Measurements from ENCODE around the gene ALLC.
"Not testable (repeated sequence)": the region's sequence is repeated elsewhere in the genome, so short reads cannot be mapped to it uniquely, and the experiment has no call there.

Gene ALLC

DNA sequence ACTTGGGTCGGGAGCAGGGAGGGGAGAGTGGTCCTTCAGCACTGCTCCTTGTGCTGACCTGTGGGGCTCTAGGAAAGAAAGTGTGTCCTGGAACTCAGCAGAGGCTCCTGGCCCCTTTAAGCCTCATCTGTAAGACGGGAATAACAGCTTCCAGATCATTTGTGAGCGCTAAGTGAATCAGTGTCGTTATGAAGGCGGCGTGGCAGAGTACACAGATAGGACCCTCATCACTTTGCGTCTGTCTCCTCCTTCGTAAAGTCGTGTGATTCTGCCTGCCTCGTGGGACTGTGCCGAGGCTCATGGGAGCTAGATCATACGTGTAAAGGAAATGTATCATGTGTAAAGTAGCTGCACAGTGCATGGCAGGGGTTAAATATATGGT is 44.5 kb upstream of the ALLC start:
- TF ChIP-seq, protein P1, sequence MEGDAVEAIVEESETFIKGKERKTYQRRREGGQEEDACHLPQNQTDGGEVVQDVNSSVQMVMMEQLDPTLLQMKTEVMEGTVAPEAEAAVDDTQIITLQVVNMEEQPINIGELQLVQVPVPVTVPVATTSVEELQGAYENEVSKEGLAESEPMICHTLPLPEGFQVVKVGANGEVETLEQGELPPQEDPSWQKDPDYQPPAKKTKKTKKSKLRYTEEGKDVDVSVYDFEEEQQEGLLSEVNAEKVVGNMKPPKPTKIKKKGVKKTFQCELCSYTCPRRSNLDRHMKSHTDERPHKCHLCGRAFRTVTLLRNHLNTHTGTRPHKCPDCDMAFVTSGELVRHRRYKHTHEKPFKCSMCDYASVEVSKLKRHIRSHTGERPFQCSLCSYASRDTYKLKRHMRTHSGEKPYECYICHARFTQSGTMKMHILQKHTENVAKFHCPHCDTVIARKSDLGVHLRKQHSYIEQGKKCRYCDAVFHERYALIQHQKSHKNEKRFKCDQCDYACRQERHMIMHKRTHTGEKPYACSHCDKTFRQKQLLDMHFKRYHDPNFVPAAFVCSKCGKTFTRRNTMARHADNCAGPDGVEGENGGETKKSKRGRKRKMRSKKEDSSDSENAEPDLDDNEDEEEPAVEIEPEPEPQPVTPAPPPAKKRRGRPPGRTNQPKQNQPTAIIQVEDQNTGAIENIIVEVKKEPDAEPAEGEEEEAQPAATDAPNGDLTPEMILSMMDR (conservative IDR thresholded peaks at IDR 0.05) = no peak
- TF ChIP-seq ZFX (IDR thresholded peaks at IDR 0.05) = no peak
- no peak overlapping the region for H3K27ac ChIP-seq

DNA sequence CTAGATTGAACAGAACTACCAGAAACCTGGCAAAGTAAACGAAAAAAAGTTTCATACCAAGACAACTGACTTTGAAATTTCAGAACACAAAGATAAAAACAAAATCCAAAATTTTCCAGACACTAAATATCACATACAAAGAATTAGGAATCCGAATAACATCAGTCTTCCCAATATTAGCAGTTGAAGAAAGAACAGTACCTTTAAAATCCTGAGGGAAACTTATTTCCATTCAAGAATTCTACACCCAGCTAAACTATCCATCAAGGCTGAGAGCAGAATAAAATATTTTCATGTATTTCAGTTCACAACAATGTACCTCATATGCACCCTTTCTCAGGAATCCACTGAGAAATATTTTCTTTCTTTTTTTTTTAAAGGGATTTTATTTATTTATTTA is 43.3 kb upstream of the ALLC start:
- H3K27ac ChIP-seq = not testable (repeated sequence)

DNA sequence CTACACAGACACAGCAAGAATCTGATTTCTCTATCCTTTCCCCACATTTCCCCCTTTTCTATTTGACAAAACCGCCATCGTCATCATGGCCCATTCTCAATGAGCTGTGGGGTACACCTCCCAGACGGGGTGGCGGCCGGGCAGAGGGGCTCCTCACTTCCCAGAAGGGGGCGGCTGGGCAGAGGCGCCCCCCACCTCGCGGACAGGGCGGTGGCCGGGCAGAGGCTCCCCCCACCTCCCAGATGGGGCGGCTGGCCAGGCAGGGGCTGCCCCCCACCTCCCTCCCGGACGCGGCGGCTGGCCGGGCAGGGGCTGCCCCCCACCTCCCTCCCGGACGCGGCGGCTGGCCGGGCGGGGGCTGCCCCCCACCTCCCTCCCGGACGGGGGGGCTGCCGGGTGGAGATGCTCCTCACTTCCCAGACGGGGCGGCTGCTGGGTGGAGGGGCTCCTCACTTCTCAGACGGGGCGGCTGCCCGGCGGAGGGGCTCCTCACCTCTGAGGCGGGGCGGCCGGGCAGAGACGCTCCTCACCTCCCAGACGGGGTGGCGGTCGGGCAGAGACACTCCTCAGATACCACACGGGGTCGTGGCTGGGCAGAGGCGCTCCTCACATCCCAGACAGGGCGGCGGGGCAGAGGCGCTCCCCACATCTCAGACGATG is 42.3 kb upstream of the ALLC start:
- not testable (repeated sequence) for H3K27ac ChIP-seq

DNA sequence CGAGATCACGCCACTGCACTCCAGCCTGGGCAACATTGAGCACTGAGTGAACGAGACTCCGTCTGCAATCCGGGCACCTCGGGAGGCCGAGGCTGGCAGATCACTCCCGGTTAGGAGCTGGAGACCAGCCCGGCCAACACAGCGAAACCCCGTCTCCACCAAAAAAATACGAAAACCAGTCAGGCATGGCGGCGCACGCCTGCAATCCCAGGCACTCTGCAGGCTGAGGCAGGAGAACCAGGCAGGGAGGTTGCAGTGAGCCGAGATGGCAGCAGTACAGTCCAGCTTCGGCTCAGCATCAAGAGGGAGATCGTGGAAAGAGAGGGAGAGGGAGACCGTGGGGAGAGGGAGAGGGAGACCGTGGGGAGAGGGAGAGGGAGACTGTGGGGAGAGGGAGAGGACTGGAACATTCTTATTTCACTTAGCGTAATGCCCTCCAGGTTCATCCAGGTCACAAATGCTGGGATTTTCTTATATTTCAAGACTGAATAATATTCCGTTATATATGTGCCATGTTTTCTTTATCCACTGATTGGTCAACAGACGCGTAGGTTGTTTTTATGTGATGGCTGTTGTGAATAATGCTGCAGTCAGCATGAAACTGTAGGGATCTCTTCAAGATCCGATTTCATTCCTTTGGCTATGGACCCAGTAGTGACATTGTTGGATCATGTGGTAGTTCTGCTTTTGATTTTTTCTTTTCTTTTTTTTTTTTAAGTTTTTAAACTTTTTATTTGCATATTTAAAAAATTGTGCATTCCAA is 41.4 kb upstream of the ALLC start:
- H3K27ac ChIP-seq = not testable (repeated sequence)

DNA sequence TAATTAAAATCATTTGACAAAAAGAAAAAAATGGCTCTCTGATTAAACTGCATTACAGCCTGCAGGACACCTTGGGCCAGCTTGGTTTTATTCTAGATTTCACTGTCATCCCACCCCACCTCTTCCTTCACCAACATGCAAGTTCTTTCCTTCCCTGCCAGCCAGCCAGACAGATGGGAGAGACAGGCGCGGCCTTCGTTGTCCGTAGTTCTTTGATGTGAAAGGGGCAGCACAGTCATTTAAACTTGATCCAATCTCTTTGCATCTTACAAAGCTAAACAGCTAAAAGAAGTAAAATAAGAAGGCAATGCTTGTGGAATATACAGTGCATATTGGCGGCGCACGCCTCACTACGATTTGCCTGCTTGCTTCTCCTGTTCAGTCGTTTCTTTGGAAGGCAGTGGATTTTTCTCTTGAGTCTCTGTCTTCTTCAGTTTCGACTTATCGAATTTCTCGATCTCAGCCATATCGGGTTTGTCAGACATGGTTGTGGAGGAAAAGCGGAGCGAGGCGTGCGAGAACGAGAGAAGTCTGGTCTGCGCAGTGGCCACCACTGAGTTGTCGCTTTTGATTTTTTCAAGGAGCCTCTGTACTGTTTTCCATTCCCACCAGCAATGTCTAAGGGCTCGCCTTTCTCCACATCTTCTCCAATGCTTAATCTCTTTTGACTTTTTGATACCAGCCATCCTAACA is 40.7 kb upstream of the ALLC start:
- TF ChIP-seq ZFX (IDR thresholded peaks at IDR 0.05) = no peak
- TF ChIP-seq, protein P1 (conservative IDR thresholded peaks at IDR 0.05) = no peak
- no peak overlapping the region for H3K27ac ChIP-seq

DNA sequence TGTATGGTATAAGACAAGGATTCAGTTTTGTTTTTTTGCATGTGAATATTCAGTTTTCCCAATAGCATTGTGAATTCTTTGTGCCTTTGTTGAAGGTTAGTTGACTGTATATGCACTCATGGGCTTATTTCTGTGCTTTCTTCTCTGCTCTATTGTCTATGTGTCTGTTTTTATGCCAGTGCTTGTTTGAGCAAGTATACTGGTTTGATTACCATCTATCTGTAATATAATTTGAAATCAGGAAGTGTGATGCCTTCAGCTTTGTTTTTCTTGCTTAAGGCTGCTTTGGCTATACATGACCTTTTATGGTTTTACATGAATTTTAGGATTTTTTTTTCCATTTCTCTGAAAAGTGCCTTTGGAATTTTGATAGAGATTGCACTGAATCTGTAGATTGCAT is 39.6 kb upstream of the ALLC start:
- no peak overlapping the region for H3K27ac ChIP-seq
- TF ChIP-seq, protein P1 (conservative IDR thresholded peaks at IDR 0.05) = no peak
- TF ChIP-seq ZFX (IDR thresholded peaks at IDR 0.05) = no peak

DNA sequence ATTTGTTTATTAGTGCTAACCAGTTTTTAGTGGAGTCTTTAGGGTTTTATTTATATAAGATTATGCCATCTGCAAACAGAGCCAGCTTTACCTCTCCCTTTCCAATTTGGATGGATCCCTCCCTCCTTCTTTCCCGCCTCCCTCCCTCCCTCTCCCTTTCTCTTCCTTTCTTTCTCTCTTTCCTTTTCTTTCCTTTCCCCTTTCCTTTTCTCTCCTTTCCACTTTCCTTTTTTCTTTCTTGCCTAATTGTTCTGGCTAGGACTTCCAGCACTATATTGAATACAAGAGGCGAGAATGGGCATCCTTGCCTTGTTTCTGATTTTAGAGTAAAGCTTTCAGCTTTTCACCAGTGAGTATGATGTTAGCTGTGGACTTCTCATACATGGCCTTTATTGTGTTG is 39.0 kb upstream of the ALLC start:
- no peak overlapping the region for H3K27ac ChIP-seq
- no peak for TF ChIP-seq ZFX (IDR thresholded peaks at IDR 0.05)
- TF ChIP-seq, protein P1 (conservative IDR thresholded peaks at IDR 0.05) = no peak

DNA sequence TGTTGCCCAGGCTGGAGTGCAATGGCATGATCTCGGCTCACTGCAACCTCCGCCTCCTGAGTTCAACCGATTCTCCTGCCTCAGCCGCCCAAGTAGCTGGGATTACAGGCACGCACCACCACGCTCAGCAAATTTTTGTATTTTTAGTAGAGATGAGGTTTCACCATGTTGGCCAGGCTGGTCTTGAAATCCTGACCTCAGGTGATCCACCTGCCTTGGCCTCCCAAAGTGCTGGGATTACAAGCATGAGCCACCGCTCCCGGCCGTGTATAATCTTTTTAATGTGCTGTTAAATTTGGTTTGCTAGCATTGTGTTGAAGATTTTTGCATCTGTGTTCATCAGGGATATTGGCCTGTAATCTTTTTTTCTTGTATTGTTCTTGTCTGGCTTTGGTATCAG is 38.3 kb upstream of the ALLC start:
- not testable (repeated sequence) for H3K27ac ChIP-seq

DNA sequence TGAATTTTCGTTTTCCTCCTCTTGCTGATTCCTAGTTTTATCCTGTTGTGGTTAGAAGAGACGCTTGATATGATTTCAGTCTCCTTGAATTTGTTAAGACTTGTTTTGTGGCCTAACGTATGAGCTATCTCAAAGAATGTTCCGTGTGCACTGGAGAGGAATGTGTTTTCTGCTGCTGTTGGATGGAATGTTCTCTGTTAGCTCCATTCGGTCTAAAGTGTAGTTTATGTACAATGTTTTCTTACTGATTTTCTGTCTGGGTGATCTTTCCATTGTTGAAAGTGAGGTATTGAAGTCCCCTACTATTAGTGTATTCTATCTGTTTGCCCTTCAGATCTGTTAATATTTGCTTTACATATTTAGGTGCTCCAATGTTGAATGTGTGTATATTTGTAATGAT is 37.2 kb upstream of the ALLC start:
- TF ChIP-seq ZFX (IDR thresholded peaks at IDR 0.05) = no peak
- TF ChIP-seq, protein P1 (conservative IDR thresholded peaks at IDR 0.05) = no peak
- H3K27ac ChIP-seq = no peak overlapping the region

Data from C4-2B (cell line).